ENCODE measurements around the gene COL11A1.
"Not testable (repeated sequence)": the region's sequence is repeated elsewhere in the genome, so short reads cannot be mapped to it uniquely, and the experiment has no call there.

Gene COL11A1

DNA sequence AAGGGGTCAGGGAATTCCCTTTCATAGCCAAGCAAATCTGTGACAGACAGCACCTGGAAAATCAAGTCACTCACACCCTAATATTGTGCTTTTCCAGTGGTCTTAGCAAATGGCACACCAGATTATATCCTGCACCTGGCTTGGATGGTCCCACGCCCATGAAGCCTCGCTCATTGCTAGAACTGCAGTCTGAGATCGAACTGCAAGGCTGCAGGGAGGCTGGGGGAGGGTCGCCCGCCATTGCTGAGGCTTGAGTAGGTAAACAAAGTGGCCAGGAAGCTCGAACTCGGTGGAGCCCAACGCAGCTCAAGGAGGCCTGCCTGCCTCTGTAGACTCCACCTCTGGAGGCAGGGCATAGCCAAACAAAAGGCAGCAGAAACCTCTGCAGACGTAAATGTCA is 281.6 kb downstream of the COL11A1 start:
- not testable (repeated sequence) for DNase-seq
